Measurements from ENCODE around the gene HAGHL.

- TF ChIP-seq CTCF (IDR thresholded peaks at IDR 0.05) (no peak), POLR2A (IDR thresholded peaks at IDR 0.05) (no peak)
Measured at GRCh38 chr16:718922-719321, 8.0 kb upstream of the HAGHL start.
